Astrocyte (in vitro differentiated cells and primary cell): ENCODE results near the gene DNAJC9. TPM values are rescaled to one million over a fixed set of nuclear protein-coding genes. Genes with fewer than 3 reads are reported as not detected.

Experiments used
- DNase-seq: peaks from one replicate; pipeline ENCODE4 v3.0.0-alpha.2; 2010; ENCODE audit warnings: low read depth
- FAIRE-seq: peaks from 2 replicates; lab custom pipeline; 2011; peaks lifted over from hg19 to GRCh38; lab: Jason Lieb, UNC
- H2AFZ ChIP-seq: 2 replicates; pipeline ENCODE4 v1.6.0; 2012; ENCODE audit warnings: low read depth, low read length, inconsistent platforms
- H3K27ac ChIP-seq: 2 replicates; pipeline ENCODE4 v1.5.1; 2011; ENCODE audit warnings: low read depth, low read length, inconsistent platforms
- H3K27me3 ChIP-seq: 2 replicates; pipeline ENCODE4 v1.6.0; 2011; ENCODE audit warnings: low read length, inconsistent platforms; ENCODE audit not compliant: insufficient read depth
- H3K36me3 ChIP-seq: 2 replicates; pipeline ENCODE4 v1.5.1; 2011; ENCODE audit warnings: low read length, inconsistent platforms; ENCODE audit not compliant: insufficient read depth
- H3K4me1 ChIP-seq: 2 replicates; pipeline ENCODE4 v1.5.1; 2011; ENCODE audit warnings: low read length, inconsistent platforms; ENCODE audit not compliant: insufficient read depth
- H3K4me2 ChIP-seq: 2 replicates; pipeline ENCODE4 v1.6.0; 2012; ENCODE audit warnings: low read length, inconsistent platforms
- H3K4me3 ChIP-seq: 2 replicates; pipeline ENCODE4 v1.5.1; 2011; ENCODE audit warnings: low read depth, mild to moderate bottlenecking, low read length, inconsistent platforms; ENCODE audit not compliant: insufficient read depth
- H3K79me2 ChIP-seq: 2 replicates; pipeline ENCODE4 v1.6.0; 2012; ENCODE audit warnings: mild to moderate bottlenecking, low read length, inconsistent platforms; ENCODE audit not compliant: insufficient read depth
- H3K9ac ChIP-seq: 2 replicates; pipeline ENCODE4 v1.6.0; 2012; ENCODE audit warnings: mild to moderate bottlenecking, low read length, inconsistent platforms
- H3K9me3 ChIP-seq: 2 replicates; pipeline ENCODE4 v1.5.1; 2012; ENCODE audit warnings: low read depth, mild to moderate bottlenecking, low read length, inconsistent platforms; ENCODE audit not compliant: insufficient read depth
- H4K20me1 ChIP-seq: 2 replicates; pipeline ENCODE4 v1.6.0; 2012; ENCODE audit warnings: low read length, inconsistent platforms; ENCODE audit not compliant: insufficient read depth
- H3K27ac Mint-ChIP-seq: one replicate; pipeline ENCODE4 v1.8.0; 2021; ENCODE audit warnings: mild to moderate bottlenecking, mixed read lengths; ENCODE audit not compliant: unreplicated experiment
- H3K27me3 Mint-ChIP-seq: one replicate; pipeline ENCODE4 v1.8.0; 2021; ENCODE audit warnings: low read depth, mixed read lengths; ENCODE audit not compliant: unreplicated experiment
- H3K36me3 Mint-ChIP-seq: one replicate; pipeline ENCODE4 v1.8.0; 2021; ENCODE audit warnings: low read depth, mixed read lengths; ENCODE audit not compliant: unreplicated experiment
- H3K4me1 Mint-ChIP-seq: one replicate; pipeline ENCODE4 v1.8.0; 2021; ENCODE audit warnings: low read depth, mixed read lengths; ENCODE audit not compliant: unreplicated experiment
- H3K4me3 Mint-ChIP-seq: one replicate; pipeline ENCODE4 v1.8.0; 2021; ENCODE audit warnings: mild to moderate bottlenecking, moderate library complexity, mixed read lengths; ENCODE audit not compliant: unreplicated experiment
- H3K9me3 Mint-ChIP-seq: one replicate; pipeline ENCODE4 v1.8.0; 2021; ENCODE audit warnings: mild to moderate bottlenecking, mixed read lengths; ENCODE audit not compliant: unreplicated experiment
- EZH2 ChIP-seq: IDR thresholded peaks from 2 replicates; pipeline ENCODE4 v1.6.1; 2012; ENCODE audit warnings: mild to moderate bottlenecking, low read length, inconsistent platforms; ENCODE audit not compliant: insufficient read depth
- total RNA-seq: library from RNA; stranded (reverse); gene quantifications from 2 replicates; pipeline ENCODE4 v1.2.1, GENCODE V29; 2021
- TF ChIP-seq, protein P1 (sequence below): IDR thresholded peaks from 2 replicates; pipeline ENCODE4 v1.5.1; 2011; ENCODE audit warnings: low read depth, mild to moderate bottlenecking, inconsistent platforms, low read length, moderate library complexity; ENCODE audit not compliant: insufficient read depth

Gene DNAJC9
- total RNA-seq, 1 donor from 2014 or later = 23.3 TPM

DNA sequence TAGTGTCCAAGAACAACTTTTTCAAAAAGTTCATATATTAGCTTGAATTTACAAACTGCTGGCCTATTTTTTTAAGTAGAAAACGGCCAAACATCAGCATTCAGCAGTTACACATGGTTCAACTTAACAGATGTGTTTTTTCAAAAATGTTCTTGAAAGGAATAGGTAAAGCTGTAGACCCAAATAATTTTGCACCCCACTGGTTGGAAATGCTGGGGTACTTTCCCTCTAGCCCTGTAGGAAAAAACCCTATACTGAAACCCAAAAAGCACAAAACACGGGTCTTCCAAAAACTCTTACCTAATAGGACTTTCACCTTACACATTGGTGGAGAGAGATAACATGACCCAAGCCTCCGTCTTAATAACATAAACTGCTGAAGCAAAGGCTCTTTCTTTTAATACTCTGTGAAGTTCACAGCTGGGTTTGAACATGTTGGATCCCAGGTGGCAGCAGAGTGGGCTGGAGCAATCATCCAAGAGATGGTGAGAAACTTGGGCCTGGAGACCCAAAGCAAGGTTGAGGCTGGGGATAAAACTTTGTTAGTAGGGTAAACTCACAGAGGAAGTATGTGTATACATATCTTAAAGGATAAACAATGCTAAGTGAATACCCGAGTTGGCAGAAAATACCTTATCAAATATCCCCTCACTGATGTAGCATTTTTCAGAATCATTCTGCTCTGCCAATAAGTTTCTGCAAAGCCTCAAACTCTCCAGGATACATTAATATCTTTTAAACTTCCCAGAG lies 629 bp upstream of the DNAJC9 start:
- Histone ChIP-seq H3K79me2 (peaks cover 89% of the 10 kb centered on the region), H3K36me3 (peaks cover 34% of the 10 kb centered on the region), H3K27ac (peak overlapping the region; percentile 81), H3K27me3 (no peaks in the 10 kb centered on the region), H2AFZ (peak overlapping the region; percentile 43), H3K4me1 (peaks cover 26% of the 10 kb centered on the region), H3K9ac (peak overlapping the region; percentile 86), H4K20me1 (peaks cover 13% of the 10 kb centered on the region), H3K4me2 (peak overlapping the region; percentile 91), H3K9me3 (no peaks in the 10 kb centered on the region), H3K4me3 (peak overlapping the region; percentile 89)
- no peak for TF ChIP-seq EZH2
- TF ChIP-seq, protein P1, sequence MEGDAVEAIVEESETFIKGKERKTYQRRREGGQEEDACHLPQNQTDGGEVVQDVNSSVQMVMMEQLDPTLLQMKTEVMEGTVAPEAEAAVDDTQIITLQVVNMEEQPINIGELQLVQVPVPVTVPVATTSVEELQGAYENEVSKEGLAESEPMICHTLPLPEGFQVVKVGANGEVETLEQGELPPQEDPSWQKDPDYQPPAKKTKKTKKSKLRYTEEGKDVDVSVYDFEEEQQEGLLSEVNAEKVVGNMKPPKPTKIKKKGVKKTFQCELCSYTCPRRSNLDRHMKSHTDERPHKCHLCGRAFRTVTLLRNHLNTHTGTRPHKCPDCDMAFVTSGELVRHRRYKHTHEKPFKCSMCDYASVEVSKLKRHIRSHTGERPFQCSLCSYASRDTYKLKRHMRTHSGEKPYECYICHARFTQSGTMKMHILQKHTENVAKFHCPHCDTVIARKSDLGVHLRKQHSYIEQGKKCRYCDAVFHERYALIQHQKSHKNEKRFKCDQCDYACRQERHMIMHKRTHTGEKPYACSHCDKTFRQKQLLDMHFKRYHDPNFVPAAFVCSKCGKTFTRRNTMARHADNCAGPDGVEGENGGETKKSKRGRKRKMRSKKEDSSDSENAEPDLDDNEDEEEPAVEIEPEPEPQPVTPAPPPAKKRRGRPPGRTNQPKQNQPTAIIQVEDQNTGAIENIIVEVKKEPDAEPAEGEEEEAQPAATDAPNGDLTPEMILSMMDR = no peak
- FAIRE-seq (no peak), DNase-seq (no peak)
- Mint-ChIP-seq H3K4me1 (peaks cover 19% of the 10 kb centered on the region), H3K27ac (peak overlapping the region; percentile 66), H3K4me3 (peak overlapping the region; percentile 94), H3K27me3 (no peaks in the 10 kb centered on the region), H3K36me3 (peaks cover 12% of the 10 kb centered on the region), H3K9me3 (no peaks in the 10 kb centered on the region)

DNA sequence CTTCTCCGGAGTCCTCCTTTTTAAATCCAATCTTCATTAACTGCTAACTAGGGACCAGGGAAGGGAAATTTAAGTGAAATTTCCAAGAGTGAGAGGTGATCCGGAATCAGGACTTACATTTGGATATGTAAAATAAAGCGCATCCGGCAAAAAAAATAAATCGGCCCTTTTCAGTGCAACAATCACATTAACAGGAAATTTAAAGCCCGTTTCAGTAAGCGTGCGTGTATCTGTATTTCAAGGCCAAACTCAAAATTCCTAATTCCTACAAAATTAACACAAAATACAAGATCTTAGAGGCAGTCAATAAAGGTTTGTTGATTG lies 771 bp downstream of the DNAJC9 start:
- no peak overlapping the region for H2AFZ ChIP-seq

More for the DNA sequence above, 771 bp downstream of the DNAJC9 start:
- Mint-ChIP-seq H3K36me3 (peaks cover 12% of the 10 kb centered on the region), H3K4me1 (peaks cover 17% of the 10 kb centered on the region), H3K27ac (peak overlapping the region; percentile 75), H3K4me3 (peak overlapping the region; percentile 94), H3K27me3 (no peaks in the 10 kb centered on the region), H3K9me3 (no peaks in the 10 kb centered on the region)
- peak overlapping the region; percentile 86 for H3K9ac ChIP-seq
- peak overlapping the region; percentile 81 for H3K27ac ChIP-seq
- peaks cover 46% of the 10 kb centered on the region for H3K36me3 ChIP-seq
- no peaks in the 10 kb centered on the region for H3K9me3 ChIP-seq
- no peak for DNase-seq
- no peak for TF ChIP-seq EZH2
- TF ChIP-seq, protein P1 = no peak
- FAIRE-seq = no peak
- H3K27me3 ChIP-seq = no peaks in the 10 kb centered on the region
- peak overlapping the region; percentile 89 for H3K4me3 ChIP-seq
- peaks cover 13% of the 10 kb centered on the region for H4K20me1 ChIP-seq
- peaks cover 21% of the 10 kb centered on the region for H3K4me1 ChIP-seq
- H3K4me2 ChIP-seq = peak overlapping the region; percentile 91
- peaks cover 78% of the 10 kb centered on the region for H3K79me2 ChIP-seq
